A549 treated with AZD2906 at 1 μM for 4 hours (cell line): ENCODE results near the gene SOX1. TPM values are rescaled to one million over a fixed set of nuclear protein-coding genes. Genes with fewer than 3 reads are reported as not detected.

Source experiments
- total RNA-seq: library from RNA; stranded (reverse); fragments of 200-300 nt; extraction: Qiagen RNA extraction; gene quantifications from 5 replicates; pipeline ENCODE4 v1.2.3, GENCODE V29; 2022

SOX1 gene
- not detected in 5 replicates for total RNA-seq

GRCh38 chr13:112067116-112067741 lies at the start of gene SOX1:
SOX1 (plus strand) TSS chr13:112067149; CDS start chr13:112067659, 510 bp downstream.

